HEK293 (cell line): ENCODE data around the gene LZTFL1.

Experiments used
- CTCF ChIA-PET: fragments of 350-600 bp; formaldehyde crosslinking; extraction: SDS; loops from one replicate; lab custom pipeline; 2021; ENCODE audit warnings: antibody characterized with exemption; lab: Yijun Ruan, JAX
- POLR2A ChIA-PET: fragments of 300-600 bp; formaldehyde crosslinking; extraction: SDS; loops from one replicate; lab custom pipeline; 2020; ENCODE audit warnings: antibody characterized with exemption, inconsistent platforms; lab: Yijun Ruan, JAX
- H3K27ac ChIP-seq: fragments of 200-500 bp; sonication (Bioruptor generic); 2 replicates; pipeline ENCODE4 v1.5.1; 2014; ENCODE audit warnings: low read depth, low read length, control low read depth, inconsistent platforms; ENCODE audit errors: extremely low read depth
- H3K36me3 ChIP-seq, 2 experiments: fragments of 200-500 bp in 1 of 2; sonication (Bioruptor generic) in 1 of 2; 1 replicate in 1 of 2; 2 replicates in 1 of 2; pipeline ENCODE4 v1.5.1; 2014 to 2017; ENCODE audit warnings: inconsistent platforms in 2 of 2, low read length in 2 of 2; ENCODE audit not compliant: control insufficient read depth in 2 of 2, insufficient read depth in 1 of 2
- H3K4me1 ChIP-seq: fragments of 200-500 bp; sonication (Bioruptor generic); 2 replicates; pipeline ENCODE4 v1.5.1; 2014; ENCODE audit warnings: mild to moderate bottlenecking, low read length, inconsistent platforms; ENCODE audit not compliant: control insufficient read depth, insufficient read depth
- H3K4me3 ChIP-seq: 2 replicates; pipeline ENCODE4 v1.5.1; 2011; ENCODE audit warnings: low read depth, mild to moderate bottlenecking, control low read depth, low read length, moderate library complexity
- H3K9me3 ChIP-seq: fragments of 200-500 bp; sonication (Bioruptor generic); 2 replicates; pipeline ENCODE4 v1.5.1; 2014; ENCODE audit warnings: low read depth, low read length, inconsistent platforms; ENCODE audit not compliant: control insufficient read depth, insufficient read depth
- CTCF ChIP-seq: fragments of 450-650 bp; formaldehyde crosslinking; IDR thresholded peaks from 2 replicates; pipeline ENCODE4 v1.5.1; 2016; ENCODE audit warnings: missing biosample characterization, missing genetic modification characterization
- GFI1B ChIP-seq: fragments of 450-650 bp; formaldehyde crosslinking; IDR thresholded peaks from 2 replicates; pipeline ENCODE4 v1.5.1; 2016; ENCODE audit warnings: missing biosample characterization, missing genetic modification characterization
- REPIN1 ChIP-seq: fragments of 450-650 bp; formaldehyde crosslinking; IDR thresholded peaks from 2 replicates; pipeline ENCODE4 v1.5.1; 2017; ENCODE audit warnings: missing biosample characterization, missing genetic modification characterization, low read depth
- ZBTB17 ChIP-seq: fragments of 450-650 bp; formaldehyde crosslinking; IDR thresholded peaks from 2 replicates; pipeline ENCODE4 v1.5.1; 2016; ENCODE audit warnings: missing biosample characterization, missing genetic modification characterization
- ZBTB6 ChIP-seq: fragments of 450-650 bp; formaldehyde crosslinking; IDR thresholded peaks from 2 replicates; pipeline ENCODE4 v1.5.1; 2017; ENCODE audit warnings: missing biosample characterization, missing genetic modification characterization
- ZNF10 ChIP-seq: fragments of 450-650 bp; formaldehyde crosslinking; IDR thresholded peaks from 2 replicates; pipeline ENCODE4 v1.5.1; 2017; ENCODE audit warnings: missing biosample characterization, missing genetic modification characterization
- ZNF132 ChIP-seq: fragments of 450-650 bp; formaldehyde crosslinking; IDR thresholded peaks from 2 replicates; pipeline ENCODE4 v1.5.1; 2017; ENCODE audit warnings: missing biosample characterization, missing genetic modification characterization, borderline replicate concordance
- ZNF138 ChIP-seq: fragments of 450-650 bp; formaldehyde crosslinking; IDR thresholded peaks from 2 replicates; pipeline ENCODE4 v1.5.1; 2016; ENCODE audit warnings: missing biosample characterization, missing genetic modification characterization, borderline replicate concordance
- ZNF416 ChIP-seq: fragments of 450-650 bp; formaldehyde crosslinking; IDR thresholded peaks from 2 replicates; pipeline ENCODE4 v1.5.1; 2016; ENCODE audit warnings: missing biosample characterization, missing genetic modification characterization
- ZNF449 ChIP-seq: fragments of 450-650 bp; formaldehyde crosslinking; IDR thresholded peaks from 2 replicates; pipeline ENCODE4 v1.5.1; 2017; ENCODE audit warnings: missing biosample characterization, mild to moderate bottlenecking, missing genetic modification characterization, moderate library complexity
- ZNF521 ChIP-seq: fragments of 450-650 bp; formaldehyde crosslinking; IDR thresholded peaks from 2 replicates; pipeline ENCODE4 v1.5.1; 2017; ENCODE audit warnings: missing biosample characterization, mild to moderate bottlenecking, missing genetic modification characterization
- ZNF555 ChIP-seq: fragments of 450-650 bp; formaldehyde crosslinking; conservative IDR thresholded peaks from 2 replicates; pipeline ENCODE4 v1.5.1; 2017; ENCODE audit warnings: missing biosample characterization, mild to moderate bottlenecking, missing genetic modification characterization, inconsistent platforms
- ZNF626 ChIP-seq: fragments of 450-650 bp; sonication (Bioruptor Pico); formaldehyde crosslinking; IDR thresholded peaks from 2 replicates; pipeline ENCODE4 v1.5.1; 2018; ENCODE audit warnings: missing biosample characterization, missing genetic modification characterization, inconsistent platforms
- ZNF677 ChIP-seq: fragments of 450-650 bp; IDR thresholded peaks from 2 replicates; pipeline ENCODE4 v1.5.0; 2018; ENCODE audit warnings: missing biosample characterization, mild to moderate bottlenecking, missing genetic modification characterization, moderate library complexity
- ZNF777 ChIP-seq: fragments of 450-650 bp; formaldehyde crosslinking; IDR thresholded peaks from 2 replicates; pipeline ENCODE4 v1.5.1; 2017; ENCODE audit warnings: missing biosample characterization, missing genetic modification characterization, borderline replicate concordance
- ZNF785 ChIP-seq: fragments of 450-650 bp; formaldehyde crosslinking; IDR thresholded peaks from 2 replicates; pipeline ENCODE4 v1.5.1; 2016; ENCODE audit warnings: missing biosample characterization, missing genetic modification characterization
- TF ChIP-seq, protein P1 (sequence below): fragments of 450-650 bp; formaldehyde crosslinking; IDR thresholded peaks from 2 replicates; pipeline ENCODE4 v1.5.1; 2016; ENCODE audit warnings: missing biosample characterization, missing genetic modification characterization, borderline replicate concordance
- TF ChIP-seq, protein P2 (sequence below): fragments of 450-650 bp; formaldehyde crosslinking; IDR thresholded peaks from 2 replicates; pipeline ENCODE4 v1.5.0; 2017; ENCODE audit warnings: missing biosample characterization, missing genetic modification characterization, borderline replicate concordance
- TF ChIP-seq, protein P3 (sequence below): fragments of 450-650 bp; formaldehyde crosslinking; IDR thresholded peaks from 2 replicates; pipeline ENCODE4 v1.5.1; 2017; ENCODE audit warnings: missing biosample characterization, missing genetic modification characterization

The LZTFL1 gene

GRCh38 chr3:45776611-45777010 is 65.3 kb downstream of the LZTFL1 start (continued):
- TF ChIP-seq ZNF449 (tag by site-specific recombination) (no peak), ZNF10 (tag by site-specific recombination) (no peak), ZNF138 (tag by site-specific recombination) (no peak)
- TF ChIP-seq, protein P1, sequence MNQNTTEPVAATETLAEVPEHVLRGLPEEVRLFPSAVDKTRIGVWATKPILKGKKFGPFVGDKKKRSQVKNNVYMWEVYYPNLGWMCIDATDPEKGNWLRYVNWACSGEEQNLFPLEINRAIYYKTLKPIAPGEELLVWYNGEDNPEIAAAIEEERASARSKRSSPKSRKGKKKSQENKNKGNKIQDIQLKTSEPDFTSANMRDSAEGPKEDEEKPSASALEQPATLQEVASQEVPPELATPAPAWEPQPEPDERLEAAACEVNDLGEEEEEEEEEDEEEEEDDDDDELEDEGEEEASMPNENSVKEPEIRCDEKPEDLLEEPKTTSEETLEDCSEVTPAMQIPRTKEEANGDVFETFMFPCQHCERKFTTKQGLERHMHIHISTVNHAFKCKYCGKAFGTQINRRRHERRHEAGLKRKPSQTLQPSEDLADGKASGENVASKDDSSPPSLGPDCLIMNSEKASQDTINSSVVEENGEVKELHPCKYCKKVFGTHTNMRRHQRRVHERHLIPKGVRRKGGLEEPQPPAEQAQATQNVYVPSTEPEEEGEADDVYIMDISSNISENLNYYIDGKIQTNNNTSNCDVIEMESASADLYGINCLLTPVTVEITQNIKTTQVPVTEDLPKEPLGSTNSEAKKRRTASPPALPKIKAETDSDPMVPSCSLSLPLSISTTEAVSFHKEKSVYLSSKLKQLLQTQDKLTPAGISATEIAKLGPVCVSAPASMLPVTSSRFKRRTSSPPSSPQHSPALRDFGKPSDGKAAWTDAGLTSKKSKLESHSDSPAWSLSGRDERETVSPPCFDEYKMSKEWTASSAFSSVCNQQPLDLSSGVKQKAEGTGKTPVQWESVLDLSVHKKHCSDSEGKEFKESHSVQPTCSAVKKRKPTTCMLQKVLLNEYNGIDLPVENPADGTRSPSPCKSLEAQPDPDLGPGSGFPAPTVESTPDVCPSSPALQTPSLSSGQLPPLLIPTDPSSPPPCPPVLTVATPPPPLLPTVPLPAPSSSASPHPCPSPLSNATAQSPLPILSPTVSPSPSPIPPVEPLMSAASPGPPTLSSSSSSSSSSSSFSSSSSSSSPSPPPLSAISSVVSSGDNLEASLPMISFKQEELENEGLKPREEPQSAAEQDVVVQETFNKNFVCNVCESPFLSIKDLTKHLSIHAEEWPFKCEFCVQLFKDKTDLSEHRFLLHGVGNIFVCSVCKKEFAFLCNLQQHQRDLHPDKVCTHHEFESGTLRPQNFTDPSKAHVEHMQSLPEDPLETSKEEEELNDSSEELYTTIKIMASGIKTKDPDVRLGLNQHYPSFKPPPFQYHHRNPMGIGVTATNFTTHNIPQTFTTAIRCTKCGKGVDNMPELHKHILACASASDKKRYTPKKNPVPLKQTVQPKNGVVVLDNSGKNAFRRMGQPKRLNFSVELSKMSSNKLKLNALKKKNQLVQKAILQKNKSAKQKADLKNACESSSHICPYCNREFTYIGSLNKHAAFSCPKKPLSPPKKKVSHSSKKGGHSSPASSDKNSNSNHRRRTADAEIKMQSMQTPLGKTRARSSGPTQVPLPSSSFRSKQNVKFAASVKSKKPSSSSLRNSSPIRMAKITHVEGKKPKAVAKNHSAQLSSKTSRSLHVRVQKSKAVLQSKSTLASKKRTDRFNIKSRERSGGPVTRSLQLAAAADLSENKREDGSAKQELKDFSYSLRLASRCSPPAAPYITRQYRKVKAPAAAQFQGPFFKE (tag by site-specific recombination), result no peak

GRCh38 chr3:45776301-45776595 is 65.7 kb downstream of the LZTFL1 start:
- H3K27ac ChIP-seq, result no peak overlapping the region
- ChIA-PET CTCF (no interaction called here), POLR2A (no interaction called here)
- no peaks in the 10 kb centered on the region for H3K9me3 ChIP-seq
- no peaks in the 10 kb centered on the region for H3K36me3 ChIP-seq
- H3K4me3 ChIP-seq, result no peak overlapping the region
- TF ChIP-seq ZNF555, result no peak
- no peak for TF ChIP-seq REPIN1
- TF ChIP-seq ZNF785 (tag by site-specific recombination), result no peak
- no peak for TF ChIP-seq GFI1B (tag by site-specific recombination)
- no peak for TF ChIP-seq ZNF626
- TF ChIP-seq ZNF677 (tag by site-specific recombination), result no peak
- no peak for TF ChIP-seq ZNF416 (tag by site-specific recombination)
- no peak for TF ChIP-seq ZBTB17 (tag by site-specific recombination)
- no peak for TF ChIP-seq ZNF777 (tag by site-specific recombination)
- no peak for TF ChIP-seq ZNF521 (tag by site-specific recombination)
- TF ChIP-seq ZBTB6 (tag by site-specific recombination), result no peak
- no peak for TF ChIP-seq CTCF (tag by site-specific recombination)
- TF ChIP-seq, protein P2, sequence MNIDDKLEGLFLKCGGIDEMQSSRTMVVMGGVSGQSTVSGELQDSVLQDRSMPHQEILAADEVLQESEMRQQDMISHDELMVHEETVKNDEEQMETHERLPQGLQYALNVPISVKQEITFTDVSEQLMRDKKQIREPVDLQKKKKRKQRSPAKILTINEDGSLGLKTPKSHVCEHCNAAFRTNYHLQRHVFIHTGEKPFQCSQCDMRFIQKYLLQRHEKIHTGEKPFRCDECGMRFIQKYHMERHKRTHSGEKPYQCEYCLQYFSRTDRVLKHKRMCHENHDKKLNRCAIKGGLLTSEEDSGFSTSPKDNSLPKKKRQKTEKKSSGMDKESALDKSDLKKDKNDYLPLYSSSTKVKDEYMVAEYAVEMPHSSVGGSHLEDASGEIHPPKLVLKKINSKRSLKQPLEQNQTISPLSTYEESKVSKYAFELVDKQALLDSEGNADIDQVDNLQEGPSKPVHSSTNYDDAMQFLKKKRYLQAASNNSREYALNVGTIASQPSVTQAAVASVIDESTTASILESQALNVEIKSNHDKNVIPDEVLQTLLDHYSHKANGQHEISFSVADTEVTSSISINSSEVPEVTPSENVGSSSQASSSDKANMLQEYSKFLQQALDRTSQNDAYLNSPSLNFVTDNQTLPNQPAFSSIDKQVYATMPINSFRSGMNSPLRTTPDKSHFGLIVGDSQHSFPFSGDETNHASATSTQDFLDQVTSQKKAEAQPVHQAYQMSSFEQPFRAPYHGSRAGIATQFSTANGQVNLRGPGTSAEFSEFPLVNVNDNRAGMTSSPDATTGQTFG, result no peak
- TF ChIP-seq ZNF132, result no peak
- TF ChIP-seq, protein P3, sequence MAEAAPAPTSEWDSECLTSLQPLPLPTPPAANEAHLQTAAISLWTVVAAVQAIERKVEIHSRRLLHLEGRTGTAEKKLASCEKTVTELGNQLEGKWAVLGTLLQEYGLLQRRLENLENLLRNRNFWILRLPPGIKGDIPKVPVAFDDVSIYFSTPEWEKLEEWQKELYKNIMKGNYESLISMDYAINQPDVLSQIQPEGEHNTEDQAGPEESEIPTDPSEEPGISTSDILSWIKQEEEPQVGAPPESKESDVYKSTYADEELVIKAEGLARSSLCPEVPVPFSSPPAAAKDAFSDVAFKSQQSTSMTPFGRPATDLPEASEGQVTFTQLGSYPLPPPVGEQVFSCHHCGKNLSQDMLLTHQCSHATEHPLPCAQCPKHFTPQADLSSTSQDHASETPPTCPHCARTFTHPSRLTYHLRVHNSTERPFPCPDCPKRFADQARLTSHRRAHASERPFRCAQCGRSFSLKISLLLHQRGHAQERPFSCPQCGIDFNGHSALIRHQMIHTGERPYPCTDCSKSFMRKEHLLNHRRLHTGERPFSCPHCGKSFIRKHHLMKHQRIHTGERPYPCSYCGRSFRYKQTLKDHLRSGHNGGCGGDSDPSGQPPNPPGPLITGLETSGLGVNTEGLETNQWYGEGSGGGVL (tag by site-specific recombination), result no peak
- H3K4me1 ChIP-seq, result no peaks in the 10 kb centered on the region
